Bronchial epithelial cell (primary cell): ENCODE results near the gene TMEM175. TPM values are rescaled to one million over a fixed set of nuclear protein-coding genes. Genes with fewer than 3 reads are reported as not detected.

Experiments
- DNase-seq: peaks from one replicate; pipeline ENCODE4 v3.0.0-alpha.2; 2010; ENCODE audit warnings: low read depth
- FAIRE-seq: peaks from 2 replicates; lab custom pipeline; 2011; peaks lifted over from hg19 to GRCh38; lab: Jason Lieb, UNC
- H3K27me3 ChIP-seq: 2 replicates; pipeline ENCODE4 v1.5.1; 2011; ENCODE audit warnings: low read length; ENCODE audit not compliant: control insufficient read depth, insufficient read depth
- H3K36me3 ChIP-seq: 2 replicates; pipeline ENCODE4 v1.5.1; 2011; ENCODE audit warnings: low read length; ENCODE audit not compliant: control insufficient read depth, insufficient read depth
- H3K4me3 ChIP-seq: 2 replicates; pipeline ENCODE4 v1.5.1; 2011; ENCODE audit warnings: mild to moderate bottlenecking, low read depth, low read length, control low read depth
- CTCF ChIP-seq: IDR thresholded peaks from 2 replicates; pipeline ENCODE4 v1.5.1; 2011; ENCODE audit warnings: mild to moderate bottlenecking, moderate library complexity, low read length, control low read depth, inconsistent platforms; ENCODE audit not compliant: insufficient read depth, severe bottlenecking
- total RNA-seq: library from RNA; depleted of rRNA; stranded (reverse); fragments of >200 nt; gene quantifications from 2 replicates; pipeline ENCODE4 v1.2.1, GENCODE V29; 2014

The TMEM175 gene
- total RNA-seq, 1 donor from 2014 or later, result 3.4 TPM

- TF ChIP-seq CTCF, result no peak
- H3K36me3 ChIP-seq, result peaks cover 3% of the 10 kb centered on the region
- H3K27me3 ChIP-seq, result no peaks in the 10 kb centered on the region
- H3K4me3 ChIP-seq, result no peak overlapping the region
- FAIRE-seq (no peak), DNase-seq (no peak)
Measured at GRCh38 chr4:956531-957230, 24.4 kb downstream of the TMEM175 start.

GRCh38 chr4:957231-957580 is 24.9 kb downstream of the TMEM175 start:
- no peak overlapping the region for H3K4me3 ChIP-seq
- H3K27me3 ChIP-seq, result no peaks in the 10 kb centered on the region
- DNase-seq (no peak), FAIRE-seq (no peak)
- H3K36me3 ChIP-seq, result peaks cover 4% of the 10 kb centered on the region
- TF ChIP-seq CTCF, result no peak

GRCh38 chr4:957581-958313 is 25.5 kb downstream of the TMEM175 start:
- FAIRE-seq, result no peak
- Histone ChIP-seq H3K36me3 (peaks cover 7% of the 10 kb centered on the region), H3K27me3 (no peaks in the 10 kb centered on the region), H3K4me3 (no peak overlapping the region)
- TF ChIP-seq CTCF, result no peak
- no peak for DNase-seq

GRCh38 chr4:958314-958665 is 26.0 kb downstream of the TMEM175 start:
- Histone ChIP-seq H3K27me3 (no peaks in the 10 kb centered on the region), H3K36me3 (peaks cover 8% of the 10 kb centered on the region), H3K4me3 (no peak overlapping the region)
- FAIRE-seq, result no peak
- TF ChIP-seq CTCF, result no peak
- no peak for DNase-seq

GRCh38 chr4:958696-959337 is 26.6 kb downstream of the TMEM175 start:
- peaks cover 8% of the 10 kb centered on the region for H3K36me3 ChIP-seq
- no peak overlapping the region for H3K4me3 ChIP-seq
- DNase-seq (no peak), FAIRE-seq (no peak)
- no peak for TF ChIP-seq CTCF
- no peaks in the 10 kb centered on the region for H3K27me3 ChIP-seq
